ENCODE data around the gene PRSS33.

The PRSS33 gene

GRCh38 chr16:2763173-2763572 is 24.2 kb downstream of the PRSS33 start:
- no peak for DNase-seq (ENCODE audit: low read depth)

DNA sequence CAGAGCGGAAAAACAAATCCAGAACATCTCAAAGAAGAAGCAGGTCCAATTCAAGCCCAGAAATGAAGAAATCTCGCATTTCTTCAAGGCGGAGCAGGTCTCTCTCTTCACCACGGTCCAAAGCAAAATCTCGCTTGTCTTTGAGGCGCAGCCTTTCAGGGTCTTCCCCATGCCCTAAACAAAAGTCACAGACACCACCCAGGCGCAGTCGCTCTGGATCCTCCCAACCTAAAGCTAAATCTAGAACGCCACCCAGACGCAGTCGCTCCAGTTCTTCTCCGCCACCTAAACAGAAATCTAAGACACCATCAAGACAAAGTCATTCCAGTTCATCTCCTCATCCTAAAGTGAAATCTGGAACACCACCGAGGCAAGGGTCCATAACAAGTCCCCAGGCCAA is 24.6 kb downstream of the PRSS33 start:
- no peak for DNase-seq (ENCODE audit: low read depth)

- no peak for DNase-seq (ENCODE audit: low read depth)
These were observed 25.3 kb downstream of the PRSS33 start for GRCh38 chr16:2761886-2762583.

DNA sequence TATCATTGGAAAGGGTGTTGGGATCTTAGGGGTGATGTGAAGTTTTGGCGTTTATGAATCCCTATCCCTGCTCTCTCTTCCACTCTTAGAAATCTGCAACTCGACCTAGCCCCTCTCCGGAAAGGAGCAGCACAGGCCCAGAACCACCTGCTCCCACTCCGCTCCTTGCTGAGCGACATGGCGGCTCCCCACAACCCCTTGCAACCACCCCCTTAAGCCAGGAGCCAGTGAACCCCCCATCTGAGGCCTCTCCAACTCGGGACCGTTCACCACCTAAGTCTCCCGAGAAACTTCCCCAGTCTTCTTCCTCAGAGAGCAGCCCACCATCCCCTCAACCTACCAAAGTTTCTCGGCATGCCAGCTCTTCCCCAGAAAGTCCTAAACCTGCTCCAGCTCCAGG is 25.9 kb downstream of the PRSS33 start:
- no peak for DNase-seq (ENCODE audit: low read depth)

GRCh38 chr16:2757344-2757743 is 30.0 kb downstream of the PRSS33 start:
- DNase-seq (ENCODE audit: low read depth), result no peak

GRCh38 chr16:2756288-2757015 is 30.9 kb downstream of the PRSS33 start:
- DNase-seq (ENCODE audit: low read depth), result no peak

DNA sequence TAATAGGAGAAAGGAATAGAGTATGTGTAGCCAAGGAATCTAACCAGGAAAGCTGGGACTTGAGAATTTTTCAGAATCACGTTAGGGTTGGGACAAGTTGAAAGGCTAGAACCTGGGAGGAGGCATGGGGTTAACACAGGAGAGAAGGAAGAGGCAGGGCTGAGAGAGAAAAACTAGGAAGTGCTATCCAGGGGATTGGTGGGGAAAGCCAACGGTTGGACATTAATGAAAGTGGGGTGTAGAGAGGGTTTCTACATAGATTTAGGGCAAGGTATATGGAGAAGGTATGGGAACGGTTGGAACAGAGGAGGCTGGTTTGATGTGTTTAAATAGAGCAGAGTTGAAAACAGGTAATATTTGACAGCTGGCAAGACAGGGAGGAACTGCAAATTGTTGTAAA is 32.2 kb downstream of the PRSS33 start:
- DNase-seq (ENCODE audit: low read depth), result no peak

- DNase-seq (ENCODE audit: low read depth), result no peak
These were observed 33.7 kb downstream of the PRSS33 start for GRCh38 chr16:2753733-2754020.

DNA sequence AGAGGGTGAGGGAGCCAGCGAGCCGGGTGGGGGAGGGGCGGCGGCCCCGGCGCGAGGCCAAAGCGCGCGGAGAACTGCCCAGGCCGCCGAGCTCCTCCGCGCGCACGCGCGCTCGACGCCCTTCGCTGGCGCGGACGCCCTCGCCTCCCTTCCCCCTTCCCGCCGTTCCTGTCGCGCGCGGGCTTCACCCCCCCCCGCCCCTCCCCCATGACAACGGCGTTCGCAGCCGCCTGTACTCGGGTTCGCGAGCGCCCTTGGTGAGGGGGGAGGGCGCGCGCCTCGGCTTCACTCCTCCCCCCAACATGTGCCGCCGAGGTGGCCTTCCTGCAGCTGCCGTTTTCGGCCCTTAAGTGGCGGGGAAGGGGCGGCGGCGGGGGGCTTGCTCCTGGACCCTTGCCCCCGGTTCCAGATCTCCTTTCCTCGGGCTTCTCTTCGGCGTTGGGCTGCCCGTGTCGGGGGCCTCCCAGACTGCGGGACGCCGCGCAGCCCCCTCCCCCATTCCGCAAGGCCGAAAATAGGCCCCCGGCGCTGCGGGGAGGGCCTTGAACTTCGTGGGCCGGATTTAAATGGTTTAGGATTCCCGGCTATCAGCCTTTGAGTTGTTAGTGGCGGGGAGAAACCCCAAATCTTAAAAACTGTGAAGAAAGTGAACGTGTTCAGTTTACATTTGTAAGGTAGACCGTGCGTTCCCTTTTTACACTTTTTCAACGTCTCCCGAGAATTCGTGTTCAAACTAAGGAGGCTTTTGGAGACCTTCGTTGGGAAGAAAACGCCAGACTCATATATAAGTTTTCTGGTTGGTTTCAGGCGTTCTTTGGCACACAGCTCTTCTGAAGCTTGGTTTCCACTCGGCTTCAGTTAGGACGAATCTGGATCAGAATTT is 34.3 kb downstream of the PRSS33 start:
- DNase-seq (ENCODE audit: low read depth), result peak; percentile 38

DNA sequence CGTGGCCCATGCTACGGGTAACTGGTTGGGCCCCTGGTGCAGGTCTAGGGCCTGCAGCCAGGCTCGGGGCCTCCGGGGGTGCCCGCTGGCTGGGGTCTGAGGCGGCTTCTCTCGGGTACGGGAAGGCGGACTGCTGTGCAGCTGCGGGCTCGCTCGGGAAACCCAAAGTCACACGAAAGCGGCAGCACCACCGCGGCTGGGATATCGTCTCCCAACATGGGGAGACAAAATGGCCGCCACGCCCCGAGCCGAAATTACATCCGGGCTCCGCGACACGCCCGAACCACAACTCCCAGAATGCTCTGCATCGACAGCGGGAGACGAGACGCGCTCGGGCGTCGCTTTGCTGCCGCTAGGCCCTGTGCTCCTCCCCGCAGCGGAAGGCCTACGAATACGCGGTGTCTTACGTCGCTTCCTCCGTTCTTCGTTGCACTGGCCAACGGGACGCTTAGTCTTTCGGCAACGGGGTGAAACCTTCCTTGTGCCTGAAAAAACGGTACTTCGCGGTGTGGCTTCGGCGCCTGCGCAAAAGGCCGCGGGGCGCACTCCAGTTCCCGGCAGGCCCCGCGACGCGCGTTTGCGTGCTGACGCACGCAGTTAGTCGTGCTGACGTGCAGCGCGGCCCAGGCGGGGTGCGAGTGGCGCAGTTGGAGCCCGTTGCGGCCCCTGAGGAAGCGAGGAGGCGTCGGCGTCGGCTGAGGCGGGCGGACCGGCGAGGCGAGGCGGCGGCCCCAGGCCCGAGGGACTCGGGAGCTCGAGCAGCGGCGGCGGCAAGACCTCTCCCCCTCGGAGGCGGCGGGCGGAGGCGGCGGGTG is 35.1 kb downstream of the PRSS33 start, which contains the start of gene SRRM2:
SRRM2 (plus strand) TSS at position 604 of the 815 bp plus-strand sequence. CDS start 3,727 bp downstream, outside the sequence.
- DNase-seq (ENCODE audit: low read depth), result peak; percentile 91

DNA sequence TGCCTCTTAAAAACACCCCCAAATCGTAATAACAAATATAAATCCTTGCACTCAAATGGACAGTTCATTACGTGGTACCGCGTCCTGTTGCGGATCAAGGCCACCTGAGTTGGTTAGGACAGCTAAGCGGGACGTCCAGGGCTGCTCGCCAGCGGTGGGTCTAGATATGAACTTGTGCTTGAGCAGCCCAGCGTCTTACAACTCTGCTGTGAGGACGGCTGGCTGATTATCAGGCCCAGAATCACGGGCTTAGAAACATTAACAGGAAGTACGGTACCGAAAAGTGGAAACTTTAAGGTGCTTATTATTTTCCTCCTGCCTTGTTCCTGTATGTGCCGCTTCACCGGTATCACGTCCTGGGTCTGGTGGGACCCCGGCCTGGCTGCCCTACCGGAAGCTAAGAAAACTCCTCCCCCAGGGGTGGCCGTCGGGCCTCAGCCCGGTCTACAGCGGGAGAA is 35.8 kb downstream of the PRSS33 start:
- no peak for DNase-seq (ENCODE audit: low read depth)

- DNase-seq (ENCODE audit: low read depth), result no peak
These were observed 37.4 kb downstream of the PRSS33 start for GRCh38 chr16:2749936-2750335.

DNA sequence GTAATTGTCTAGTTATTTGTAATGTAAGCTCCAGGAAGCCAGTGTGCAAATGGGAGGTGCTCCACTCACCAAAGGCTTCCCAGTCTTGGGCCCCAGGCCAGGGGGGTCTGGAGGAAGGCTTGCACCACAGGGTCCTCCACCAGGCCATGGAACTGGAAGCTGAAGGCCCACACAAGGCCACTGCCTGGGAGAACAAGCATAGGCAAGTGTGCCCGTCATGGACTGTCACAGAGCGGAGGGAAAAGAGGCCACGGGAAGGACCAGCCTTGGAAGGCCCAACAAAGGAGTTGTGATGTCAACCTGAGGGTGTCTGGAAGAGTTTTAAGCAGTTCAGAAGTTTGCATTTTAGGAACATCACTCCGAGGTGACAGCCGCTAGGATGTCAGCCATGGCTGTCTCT is 37.9 kb downstream of the PRSS33 start:
- no peak for DNase-seq (ENCODE audit: low read depth)

DNA sequence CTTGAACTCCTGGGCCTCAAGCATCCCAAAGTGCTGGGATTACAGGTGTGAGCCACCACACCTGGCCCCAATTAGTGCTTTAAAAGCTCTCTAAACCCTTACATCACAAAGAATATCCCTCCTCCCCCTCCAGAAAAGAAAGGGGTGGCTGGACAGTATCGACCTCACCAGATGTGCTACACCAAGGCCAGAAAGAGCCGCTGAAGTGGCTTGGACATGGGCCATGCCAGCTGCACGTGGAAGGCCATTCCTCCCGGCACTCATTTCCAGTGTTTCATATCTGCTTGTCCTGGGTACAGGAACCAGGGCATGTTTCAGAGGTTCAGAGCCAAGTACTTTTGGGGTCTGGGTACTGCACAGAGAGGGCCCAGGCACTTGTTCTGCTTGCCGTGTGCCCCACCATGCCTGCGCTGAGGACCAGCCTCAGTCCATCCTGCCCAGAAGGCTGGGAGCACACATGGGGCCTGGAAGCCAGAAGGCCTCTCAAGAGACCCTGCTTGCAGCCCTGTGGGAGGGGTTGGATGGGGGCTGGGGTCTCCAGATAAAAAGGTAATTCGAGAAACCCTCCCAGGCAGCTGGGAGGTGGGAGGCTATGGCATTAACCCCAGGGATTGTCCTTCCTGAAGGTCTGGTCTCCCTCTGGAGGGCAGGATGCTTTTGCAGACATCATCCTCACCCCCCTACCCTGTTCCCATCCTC is 38.5 kb downstream of the PRSS33 start:
- DNase-seq (ENCODE audit: low read depth), result no peak

DNA sequence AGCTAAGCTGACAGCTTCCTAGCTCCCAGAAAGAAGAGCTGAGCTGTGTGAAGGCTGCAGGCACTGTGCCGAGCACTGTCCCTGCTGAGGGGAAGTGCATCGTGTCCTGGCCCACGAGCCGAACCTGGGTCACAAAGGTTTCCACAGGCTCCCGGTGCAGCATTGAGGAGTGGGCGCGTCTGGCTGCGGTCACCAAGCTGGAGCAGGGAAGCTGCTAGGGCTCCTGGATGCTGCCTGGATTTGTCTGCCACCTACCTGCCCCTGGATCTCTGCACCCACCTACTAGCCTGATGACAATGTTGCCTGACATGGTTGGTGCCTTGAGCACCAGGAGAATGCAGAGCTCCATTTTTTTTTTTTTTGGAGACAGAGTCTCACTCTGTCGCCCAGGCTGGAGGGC is 41.4 kb downstream of the PRSS33 start:
- DNase-seq (ENCODE audit: low read depth), result no peak

GRCh38 chr16:2745116-2745890 is 42.1 kb downstream of the PRSS33 start:
- no peak for DNase-seq (ENCODE audit: low read depth)

- DNase-seq (ENCODE audit: low read depth), result no peak
These were observed 42.6 kb downstream of the PRSS33 start for GRCh38 chr16:2744711-2745110.

- DNase-seq (ENCODE audit: low read depth), result no peak
These were observed 44.2 kb downstream of the PRSS33 start for GRCh38 chr16:2743007-2743810.

GRCh38 chr16:2742323-2743006 is 44.9 kb downstream of the PRSS33 start:
- no peak for DNase-seq (ENCODE audit: low read depth)
